Measurements from ENCODE around the gene CYP24A1. TPM values are rescaled to one million over a fixed set of nuclear protein-coding genes. Genes with fewer than 3 reads are reported as not detected.

CYP24A1 gene
- total and polyA plus RNA-seq, 8 donors: 0.09 TPM; not detected in 7

DNA sequence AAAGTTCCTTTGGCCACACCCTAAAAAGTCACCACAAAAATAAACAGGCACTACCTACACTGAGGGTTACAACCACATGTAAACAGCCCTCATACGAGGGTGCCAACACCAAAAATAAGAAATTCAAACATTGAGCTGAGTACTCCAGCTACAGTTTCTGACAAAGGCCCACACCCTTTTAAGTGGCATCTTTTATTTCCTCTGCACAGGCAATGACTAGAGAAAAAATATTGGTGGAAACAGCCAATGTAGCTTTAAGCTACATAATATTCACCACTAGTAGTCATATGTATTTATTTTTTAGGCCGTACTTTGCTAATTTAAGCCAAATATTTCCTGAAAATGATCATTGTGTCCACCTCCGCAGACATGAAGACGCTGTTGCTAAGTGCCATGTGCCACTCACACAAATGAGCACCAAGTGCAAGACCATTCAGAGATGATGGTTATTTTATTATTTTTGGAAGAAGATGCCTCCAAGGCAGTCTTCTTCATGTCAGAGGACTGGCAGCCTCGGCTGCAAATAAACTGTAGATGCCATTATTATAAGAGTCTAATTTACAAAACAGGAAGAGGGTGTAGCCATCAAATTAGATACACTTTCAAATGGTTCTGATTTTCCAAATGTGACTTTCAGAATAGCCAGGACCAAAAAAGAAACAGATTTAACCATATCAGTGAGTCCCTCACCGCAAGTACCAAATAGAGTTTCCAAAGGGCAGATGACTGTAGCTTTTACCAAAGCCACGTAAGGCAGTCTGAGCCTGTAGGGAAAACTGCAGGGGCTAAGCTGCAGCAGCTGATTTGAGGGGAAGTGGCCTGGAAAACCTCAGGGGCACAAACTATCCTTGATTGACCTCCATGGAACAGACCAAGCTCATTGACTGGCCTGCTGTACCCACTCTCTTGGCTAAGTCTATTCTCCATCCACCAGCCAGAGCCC, 13.4 kb downstream of the CYP24A1 start:
- no peaks in the 10 kb centered on the region for H3K9me3 ChIP-seq
- FAIRE-seq (no peak), DNase-seq (no peak), ATAC-seq (no peak)
- no peak overlapping the region for H3K27ac ChIP-seq
- no peaks in the 10 kb centered on the region for H3K36me3 ChIP-seq
- intact Hi-C loops (cut with DNase I): no loop called here
- H3K4me3 ChIP-seq: no peak overlapping the region
- TF ChIP-seq, protein P1, sequence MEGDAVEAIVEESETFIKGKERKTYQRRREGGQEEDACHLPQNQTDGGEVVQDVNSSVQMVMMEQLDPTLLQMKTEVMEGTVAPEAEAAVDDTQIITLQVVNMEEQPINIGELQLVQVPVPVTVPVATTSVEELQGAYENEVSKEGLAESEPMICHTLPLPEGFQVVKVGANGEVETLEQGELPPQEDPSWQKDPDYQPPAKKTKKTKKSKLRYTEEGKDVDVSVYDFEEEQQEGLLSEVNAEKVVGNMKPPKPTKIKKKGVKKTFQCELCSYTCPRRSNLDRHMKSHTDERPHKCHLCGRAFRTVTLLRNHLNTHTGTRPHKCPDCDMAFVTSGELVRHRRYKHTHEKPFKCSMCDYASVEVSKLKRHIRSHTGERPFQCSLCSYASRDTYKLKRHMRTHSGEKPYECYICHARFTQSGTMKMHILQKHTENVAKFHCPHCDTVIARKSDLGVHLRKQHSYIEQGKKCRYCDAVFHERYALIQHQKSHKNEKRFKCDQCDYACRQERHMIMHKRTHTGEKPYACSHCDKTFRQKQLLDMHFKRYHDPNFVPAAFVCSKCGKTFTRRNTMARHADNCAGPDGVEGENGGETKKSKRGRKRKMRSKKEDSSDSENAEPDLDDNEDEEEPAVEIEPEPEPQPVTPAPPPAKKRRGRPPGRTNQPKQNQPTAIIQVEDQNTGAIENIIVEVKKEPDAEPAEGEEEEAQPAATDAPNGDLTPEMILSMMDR (IDR thresholded peaks at IDR 0.05): no peak
- no peaks in the 10 kb centered on the region for H3K4me1 ChIP-seq
- peaks cover 0 to 3% (median 0%) of the 10 kb centered on the region in 4 donors for H3K27me3 ChIP-seq
- WGBS, 2 donors: 74 to 83% methylated on average over 7 of the region's 7 CpGs

DNA sequence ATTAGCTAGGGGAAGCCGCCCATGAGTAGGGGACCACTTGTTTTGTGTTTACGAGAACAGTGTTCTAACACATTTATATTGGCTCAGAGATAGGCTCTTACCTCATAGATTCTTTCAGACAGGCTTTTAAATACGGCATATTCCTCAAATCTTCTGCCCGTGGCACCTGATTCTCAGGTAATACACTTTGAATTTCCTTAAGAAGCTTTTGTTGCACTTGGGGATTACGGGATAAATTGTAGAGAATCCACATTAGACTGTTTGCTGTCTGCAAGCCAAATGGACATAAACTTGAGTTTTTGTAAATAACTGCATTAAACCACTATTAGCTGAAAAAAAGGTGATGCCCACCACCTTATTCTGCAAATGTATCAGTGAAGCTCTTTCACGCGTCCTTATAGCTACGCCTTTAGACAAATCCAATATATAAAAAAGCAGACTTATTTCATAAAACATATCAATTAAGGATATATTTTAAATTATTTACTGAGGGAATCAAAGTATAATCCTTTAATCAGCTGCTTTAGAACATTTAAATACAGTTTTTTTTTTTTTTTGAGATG, 14.8 kb downstream of the CYP24A1 start:
- H3K9me3 ChIP-seq: no peaks in the 10 kb centered on the region
- DNase-seq (no peak), ATAC-seq (no peak), FAIRE-seq (no peak)
- H3K36me3 ChIP-seq: no peaks in the 10 kb centered on the region
- no peak overlapping the region for H3K27ac ChIP-seq
- intact Hi-C loops (cut with DNase I): no loop called here
- H3K4me3 ChIP-seq: no peak overlapping the region
- no peaks in the 10 kb centered on the region for H3K4me1 ChIP-seq
- 67 to 82% methylated on average over 8 of the region's 8 CpGs for WGBS, 2 donors
- TF ChIP-seq, protein P1 (IDR thresholded peaks at IDR 0.05): no peak
- H3K27me3 ChIP-seq: peaks cover 0 to 3% (median 0%) of the 10 kb centered on the region in 4 donors

DNA sequence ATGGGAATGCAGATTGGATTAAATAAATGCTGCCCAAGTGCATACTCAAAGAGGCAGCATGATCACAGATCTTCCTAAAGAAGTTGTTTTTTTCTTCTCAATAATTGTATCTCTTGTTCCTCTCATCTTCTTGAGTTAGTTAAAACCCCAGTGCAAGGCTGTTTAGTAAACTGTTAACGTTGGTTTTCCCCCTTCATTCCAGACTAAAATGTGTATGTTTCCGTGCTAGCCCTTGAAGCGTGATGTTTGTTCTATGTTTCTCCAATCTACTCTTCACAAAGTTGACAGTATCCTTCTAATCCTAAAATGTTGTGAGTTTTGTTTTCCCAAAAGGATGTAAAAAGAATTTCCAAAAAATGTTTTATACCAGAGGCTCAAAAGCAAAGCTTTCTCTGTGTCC, 15.6 kb downstream of the CYP24A1 start:
- ATAC-seq: no peak
- H3K27ac ChIP-seq: no peak overlapping the region
- WGBS, 2 donors: 61 to 71% methylated on average over 3 of the region's 3 CpGs
- no peaks in the 10 kb centered on the region for H3K36me3 ChIP-seq
- no peaks in the 10 kb centered on the region for H3K9me3 ChIP-seq
- TF ChIP-seq, protein P1 (IDR thresholded peaks at IDR 0.05): no peak
- no peaks in the 10 kb centered on the region for H3K4me1 ChIP-seq
- no peak for DNase-seq
- peaks cover 0 to 3% (median 0%) of the 10 kb centered on the region in 4 donors for H3K27me3 ChIP-seq
- intact Hi-C loops (cut with DNase I): no loop called here
- no peak for FAIRE-seq
- H3K4me3 ChIP-seq: no peak overlapping the region

DNA sequence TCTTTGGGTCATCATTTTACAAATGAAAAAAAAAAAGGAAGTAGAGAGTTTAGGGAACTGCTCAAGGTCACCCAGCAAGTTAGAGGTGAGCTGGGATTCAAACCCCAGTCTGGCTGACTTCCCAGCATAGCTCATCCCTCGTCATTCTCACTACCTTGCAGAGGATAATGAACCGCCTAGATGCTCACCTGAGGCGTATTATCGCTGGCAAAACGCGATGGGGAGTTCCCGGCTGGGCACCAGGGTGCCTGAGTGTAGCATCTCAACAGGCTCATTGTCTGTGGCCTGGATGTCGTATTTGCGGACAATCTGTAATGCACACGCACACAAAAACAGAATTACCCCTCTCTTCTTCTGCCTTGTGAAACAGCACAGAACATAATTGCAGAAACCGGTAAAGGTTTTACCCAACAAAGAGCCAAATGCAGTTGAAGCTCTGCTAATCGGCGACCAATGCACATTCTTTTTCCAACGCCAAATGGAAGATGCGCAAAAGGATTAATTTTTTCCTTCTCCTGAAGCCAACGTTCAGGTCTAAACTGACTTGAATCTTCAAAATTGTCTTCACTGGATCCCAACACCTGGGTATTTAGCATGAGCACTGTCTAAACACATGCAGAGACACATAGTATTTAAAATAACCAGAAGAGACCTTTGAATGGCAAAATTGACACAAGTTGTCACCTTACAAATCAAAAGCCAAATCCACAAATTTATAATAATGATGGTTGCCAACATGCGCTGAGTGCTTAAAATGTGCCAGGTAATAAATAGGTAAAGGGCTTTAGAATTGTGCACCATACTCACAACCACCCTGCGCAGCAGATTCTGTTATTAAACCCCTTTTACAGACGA, 16.6 kb downstream of the CYP24A1 start:
- TF ChIP-seq, protein P1 (IDR thresholded peaks at IDR 0.05): no peak
- ATAC-seq: no peak
- H3K27me3 ChIP-seq: peaks cover 0 to 3% (median 0%) of the 10 kb centered on the region in 4 donors
- no peak for DNase-seq
- intact Hi-C loops (cut with DNase I): no loop called here
- H3K36me3 ChIP-seq: no peaks in the 10 kb centered on the region
- H3K4me1 ChIP-seq: no peaks in the 10 kb centered on the region
- no peak overlapping the region for H3K27ac ChIP-seq
- WGBS, 2 donors: 64 to 73% methylated on average over 19 of the region's 19 CpGs
- no peaks in the 10 kb centered on the region for H3K9me3 ChIP-seq
- no peak for FAIRE-seq
- H3K4me3 ChIP-seq: no peak overlapping the region
